HG03457 (cell line): ENCODE data around the gene MICAL3.

Experiments
- ATAC-seq: cut with Tn5 transposase; IDR thresholded peaks from one replicate; pipeline ENCODE4 v1.9.1; 2021; ENCODE audit warnings: moderate number of reproducible peaks; ENCODE audit not compliant: unreplicated experiment

The MICAL3 gene

DNA sequence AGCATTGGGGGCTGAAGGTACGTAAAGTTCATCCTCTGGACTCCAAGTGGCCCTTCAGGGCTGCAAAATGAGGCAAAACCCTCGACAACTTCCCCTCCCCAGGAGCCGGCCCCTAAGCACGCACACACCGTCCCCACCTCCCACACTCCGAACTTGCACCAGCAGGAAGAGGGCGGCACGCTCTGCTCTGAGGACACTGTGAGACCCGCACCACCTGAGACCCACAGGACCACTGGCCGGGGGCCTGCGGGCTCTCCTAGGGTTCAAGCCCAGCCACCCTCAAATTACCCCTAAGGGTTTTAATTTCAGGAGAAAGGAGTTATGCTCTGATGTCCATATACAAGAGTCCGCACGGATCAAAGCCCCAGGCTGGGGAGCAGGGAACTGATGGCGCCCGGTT is 200.4 kb downstream of the MICAL3 start:
- ATAC-seq, result no peak

DNA sequence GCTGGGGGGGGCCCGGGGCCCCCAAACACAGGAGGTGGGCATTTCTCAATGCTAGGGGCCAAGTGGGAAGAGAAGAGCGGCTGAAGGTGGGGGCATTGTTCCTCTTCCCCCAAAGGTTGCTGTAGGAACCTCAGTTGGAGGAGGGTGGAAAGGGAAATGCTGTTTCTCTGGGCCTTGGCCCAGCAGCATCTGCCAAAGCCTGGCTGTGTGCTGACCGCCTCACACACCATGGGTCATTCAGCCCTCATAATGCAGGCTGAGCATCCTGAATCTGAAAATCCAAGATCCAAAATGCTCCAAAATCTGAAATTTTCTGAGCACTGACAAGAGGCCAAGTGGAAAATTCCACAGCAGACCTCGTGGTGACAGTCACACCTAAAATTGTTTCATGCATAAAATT is 201.1 kb downstream of the MICAL3 start:
- no peak for ATAC-seq

DNA sequence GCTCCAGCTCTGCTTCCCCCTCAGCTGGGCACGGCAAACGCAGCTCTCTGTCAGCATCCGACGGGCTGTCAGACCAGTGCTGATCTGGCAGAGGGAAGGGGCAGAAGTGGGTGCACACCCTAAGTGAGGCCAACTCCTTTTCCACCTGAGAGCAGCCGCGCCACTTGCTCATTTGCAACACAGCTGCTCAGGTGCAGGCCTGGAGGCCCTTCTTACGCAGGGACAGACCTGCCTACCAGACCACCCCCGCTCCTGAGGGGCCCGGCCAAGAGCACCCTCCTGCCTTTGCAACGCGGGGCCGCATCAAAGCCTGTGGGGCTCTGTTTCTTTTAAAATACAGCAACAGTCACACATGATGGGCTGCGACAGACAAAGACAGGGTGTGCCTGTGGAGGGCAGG is 202.3 kb downstream of the MICAL3 start:
- ATAC-seq, result no peak

- ATAC-seq, result no peak
Measured at GRCh38 chr22:17820879-17821439, 203.4 kb downstream of the MICAL3 start.

- no peak for ATAC-seq
Measured at GRCh38 chr22:17818649-17819048, 205.7 kb downstream of the MICAL3 start.

DNA sequence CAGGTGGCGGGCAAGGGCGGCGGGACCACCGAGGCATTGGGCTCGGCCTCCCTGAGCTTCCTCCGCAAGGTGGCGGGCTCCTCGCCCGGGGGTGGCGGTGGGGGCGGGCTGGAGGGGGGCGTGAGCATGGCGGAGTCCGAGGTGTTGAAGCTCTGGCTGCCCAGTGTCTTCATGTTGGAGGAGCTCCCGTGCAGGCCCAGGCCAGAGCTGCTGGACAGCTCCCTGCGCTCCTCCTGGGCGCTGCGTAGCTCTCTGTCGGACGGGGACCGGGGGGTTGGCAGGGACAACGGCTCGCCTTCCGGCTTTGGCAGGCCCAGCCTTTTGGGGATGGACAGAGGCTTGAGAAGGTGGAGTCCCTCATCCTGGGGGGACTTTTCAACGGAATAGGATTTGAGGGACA is 206.2 kb downstream of the MICAL3 start:
- ATAC-seq, result no peak

DNA sequence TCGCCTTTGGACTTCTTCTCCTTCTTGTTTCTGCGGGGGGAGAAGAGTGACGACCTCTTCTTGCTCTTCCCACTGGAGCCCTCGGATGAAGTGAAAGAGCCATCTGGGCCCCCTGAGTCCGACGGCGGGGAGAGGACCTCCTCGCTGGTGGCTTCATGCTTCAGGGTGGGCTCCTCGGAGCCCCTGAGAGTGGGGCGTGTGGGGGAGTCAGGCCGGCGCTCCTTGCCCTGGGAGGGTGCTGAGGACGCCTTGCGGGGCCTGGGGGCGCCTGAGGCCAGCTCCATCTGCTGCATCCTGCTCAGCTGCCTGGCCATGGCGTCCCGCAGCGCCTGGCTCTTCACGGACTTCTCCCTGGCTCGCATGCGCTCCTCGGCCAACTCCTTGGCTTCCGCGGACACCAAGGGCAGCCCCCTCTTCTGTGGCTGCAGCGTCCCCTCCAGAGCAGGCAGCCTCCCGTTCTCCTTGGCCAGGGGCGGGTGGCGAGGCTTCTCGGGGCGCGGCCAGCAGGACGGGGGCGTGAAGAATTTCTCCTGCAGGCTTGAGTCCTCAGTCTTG is 206.8 kb downstream of the MICAL3 start:
- no peak for ATAC-seq

GRCh38 chr22:17817079-17817478 is 207.3 kb downstream of the MICAL3 start:
- ATAC-seq, result no peak

- no peak for ATAC-seq
Measured at GRCh38 chr22:17816649-17817048, 207.7 kb downstream of the MICAL3 start.

- ATAC-seq, result no peak
Measured at GRCh38 chr22:17815703-17816254, 208.6 kb downstream of the MICAL3 start.

GRCh38 chr22:17814830-17815229 is 209.5 kb downstream of the MICAL3 start:
- no peak for ATAC-seq

DNA sequence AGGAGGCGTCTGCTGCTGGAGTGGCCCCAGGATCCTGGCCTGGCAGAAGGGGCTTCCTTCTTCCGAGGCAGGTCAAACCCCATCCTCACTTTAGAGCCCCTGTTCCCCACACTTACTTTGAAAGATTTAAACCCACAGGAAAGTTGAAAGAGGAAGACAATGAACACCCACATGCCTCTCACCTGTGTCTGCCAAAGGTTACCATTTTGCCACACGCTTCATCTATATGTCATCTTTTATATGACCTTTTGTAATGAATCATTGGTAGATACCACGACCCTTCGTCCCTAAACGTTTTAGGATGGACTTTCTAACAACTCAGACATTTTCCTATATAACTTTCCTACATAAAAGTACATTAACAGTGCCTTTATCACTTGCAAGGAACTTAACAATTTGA is 210.3 kb downstream of the MICAL3 start:
- ATAC-seq, result no peak

DNA sequence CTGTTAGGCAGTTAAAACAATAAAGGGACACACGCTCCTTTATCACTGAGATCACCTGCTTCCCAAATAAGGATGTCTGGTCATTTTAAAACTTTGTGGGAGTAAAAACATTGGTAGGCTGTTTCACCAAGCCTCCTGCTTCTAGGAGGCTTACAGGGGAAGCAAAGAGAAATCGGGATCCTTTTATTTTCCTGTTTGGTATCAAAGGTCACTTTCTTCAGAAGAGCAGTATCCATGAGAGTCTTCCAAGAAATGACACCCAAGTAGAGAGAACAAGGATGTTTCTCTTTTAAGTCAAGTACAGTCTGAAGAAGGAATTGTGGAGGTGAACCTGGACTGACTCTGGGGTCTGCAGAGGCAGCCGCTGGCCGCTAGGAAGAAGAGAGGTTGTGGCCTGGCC is 213.2 kb downstream of the MICAL3 start:
- no peak for ATAC-seq

- no peak for ATAC-seq
Measured at GRCh38 chr22:17810570-17811116, 213.7 kb downstream of the MICAL3 start.

DNA sequence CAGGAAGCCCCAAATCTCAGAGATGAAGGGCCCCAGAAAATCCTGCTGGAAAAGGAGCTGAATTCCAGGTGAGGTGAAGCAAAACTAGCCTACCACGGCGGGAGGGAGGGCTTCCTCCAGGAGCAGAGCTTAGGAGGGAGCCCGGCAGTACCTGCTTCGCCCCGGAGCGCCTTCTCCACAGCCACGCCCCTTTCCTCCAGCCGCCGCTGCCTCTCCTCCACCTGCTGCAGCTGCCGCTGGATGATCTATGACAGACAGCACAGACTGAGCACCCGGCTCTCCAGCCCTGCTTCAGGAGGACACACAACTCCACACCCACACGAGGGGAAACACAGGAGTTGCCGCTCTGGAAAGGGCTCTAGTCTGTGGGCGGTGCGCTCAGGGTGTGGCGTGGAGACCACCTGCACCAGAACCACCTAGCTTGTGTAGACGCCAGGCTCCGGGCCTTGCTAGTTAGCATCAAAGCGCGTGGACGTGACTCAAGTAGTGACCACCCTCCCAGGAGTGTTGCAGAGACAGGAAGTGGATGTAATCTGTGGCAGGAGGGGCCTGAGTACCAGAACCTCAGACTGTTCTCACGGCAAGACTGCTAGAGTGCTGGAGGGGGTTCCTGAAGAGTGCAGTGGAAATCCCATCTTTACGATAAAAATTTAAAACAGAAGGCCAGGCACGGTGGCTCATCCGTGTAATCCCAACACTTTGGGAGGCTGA is 215.5 kb downstream of the MICAL3 start:
- ATAC-seq, result no peak

DNA sequence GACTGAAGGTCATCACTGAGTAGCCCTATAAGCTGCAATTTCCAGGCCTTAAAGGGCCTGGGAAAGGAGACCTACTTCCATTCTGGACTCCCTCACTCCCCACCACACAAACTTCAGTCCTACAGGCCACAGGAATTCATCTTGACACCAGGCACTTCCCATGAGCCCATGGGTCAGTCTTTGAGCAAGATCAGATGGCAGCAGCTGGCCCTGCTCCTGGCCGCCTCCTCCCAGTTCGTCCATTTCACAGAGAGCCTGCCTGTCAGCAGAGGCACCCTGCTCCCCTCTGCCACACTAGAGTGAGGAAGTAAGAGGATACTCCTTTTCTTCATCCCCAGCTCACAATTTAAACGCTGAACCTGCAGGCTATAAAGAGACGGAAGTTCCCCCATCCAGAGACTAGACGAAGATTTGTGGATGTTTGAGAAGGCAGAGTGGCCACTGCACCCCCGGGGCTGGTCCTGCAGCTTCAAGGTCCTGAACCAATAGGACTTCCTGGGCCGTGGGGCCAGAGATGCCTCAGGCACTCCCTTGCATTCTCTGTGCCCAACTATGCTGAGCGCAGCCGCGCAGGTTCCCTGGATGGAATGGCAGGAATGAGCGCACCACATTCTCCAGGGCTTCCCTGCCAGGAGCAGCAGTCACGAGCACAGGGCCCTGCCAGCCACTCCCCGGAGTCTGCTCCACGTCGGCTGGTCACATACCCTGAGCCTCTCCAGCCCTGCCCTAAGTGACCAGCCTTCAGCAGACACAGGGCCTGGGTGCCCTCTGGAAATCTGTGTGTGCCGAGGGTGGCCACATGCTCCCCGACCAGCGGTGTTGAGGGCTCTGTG is 216.6 kb downstream of the MICAL3 start:
- no peak for ATAC-seq

DNA sequence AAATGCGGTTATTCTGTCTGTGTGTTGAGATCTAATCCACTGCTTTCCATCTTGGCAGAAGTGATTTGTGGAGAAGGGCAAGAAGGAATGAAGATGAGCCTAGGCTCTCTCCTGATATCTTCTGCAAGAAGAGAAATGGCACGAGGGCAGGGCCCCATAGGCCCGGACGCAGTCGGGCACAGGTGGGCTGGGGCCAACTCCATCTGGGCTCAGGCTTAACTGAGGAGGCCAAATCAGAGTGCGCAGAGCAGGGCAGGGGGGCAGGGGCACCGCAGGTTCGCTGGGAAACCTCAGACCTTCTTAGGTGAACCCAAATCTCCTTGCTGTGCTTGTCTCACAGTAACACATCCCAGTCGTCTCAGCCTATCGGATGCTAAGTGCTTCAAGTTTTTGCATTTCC is 217.3 kb downstream of the MICAL3 start:
- no peak for ATAC-seq

- ATAC-seq, result no peak
Measured at GRCh38 chr22:17806437-17806836, 217.9 kb downstream of the MICAL3 start.

GRCh38 chr22:17804331-17805080 is 219.9 kb downstream of the MICAL3 start:
- ATAC-seq, result no peak

DNA sequence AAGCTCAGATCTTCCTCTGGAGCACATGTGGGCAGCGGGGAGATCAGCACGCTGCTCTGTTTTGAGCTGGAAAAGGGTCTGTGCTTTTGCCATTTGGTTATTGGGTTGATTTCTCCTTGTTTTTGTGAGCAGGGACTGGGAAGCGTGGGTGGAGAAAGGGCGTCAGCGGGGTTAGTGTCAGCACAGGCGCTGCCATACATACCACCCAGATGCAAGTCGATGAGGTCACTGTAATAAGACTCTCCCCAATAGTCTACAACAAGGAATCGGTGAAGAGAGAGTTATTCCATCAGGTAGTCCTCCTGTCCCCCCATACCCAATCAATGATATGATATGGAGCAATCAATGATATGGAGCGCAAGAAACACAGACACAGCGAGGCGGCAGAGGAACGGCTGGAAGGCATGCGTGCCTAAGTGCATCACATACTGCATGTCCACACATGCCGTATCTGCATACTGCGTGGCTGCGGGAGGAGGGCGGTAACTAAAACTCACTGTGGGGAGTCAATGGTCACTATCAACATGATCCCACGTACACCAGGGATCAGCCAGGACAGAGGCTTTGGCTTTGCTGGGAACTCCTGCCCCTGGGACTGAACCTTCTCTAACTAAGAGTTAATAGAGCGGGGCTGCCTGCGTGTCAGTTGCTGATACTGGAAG is 220.6 kb downstream of the MICAL3 start:
- no peak for ATAC-seq
